ENCODE results near the gene INTS6L.

The INTS6L gene

GRCh38 chrX:135522132-135522530 lies 1.7 kb downstream of the INTS6L start:
- Histone ChIP-seq H3K4me1 (ENCODE audit: control insufficient read depth, insufficient read depth, low read length, poor library complexity, severe bottlenecking) (peaks cover 5% of the 10 kb centered on the region), H3K27me3 (replicated peaks; ENCODE audit: control insufficient read depth, insufficient read depth, low read length, poor library complexity, severe bottlenecking) (no peaks in the 10 kb centered on the region), H3K9me3 (ENCODE audit: control insufficient read depth, low read length) (no peaks in the 10 kb centered on the region), H3K36me3 (ENCODE audit: control insufficient read depth, insufficient read depth, low read length) (no peaks in the 10 kb centered on the region), H3K27ac (ENCODE audit: insufficient read depth, low read length, poor library complexity, severe bottlenecking) (peak overlapping the region; percentile 64), H3K4me3 (ENCODE audit: insufficient read depth, low read depth, low read length, poor library complexity, severe bottlenecking) (peak overlapping the region; percentile 40)
- DNase-seq: no peak

- H3K36me3 ChIP-seq (ENCODE audit: control insufficient read depth, insufficient read depth, low read length): no peaks in the 10 kb centered on the region
- H3K9me3 ChIP-seq (ENCODE audit: control insufficient read depth, low read length): no peaks in the 10 kb centered on the region
- DNase-seq: peak in 1 of 3 donors; percentile 0
- peak overlapping the region; percentile 64 for H3K27ac ChIP-seq (ENCODE audit: insufficient read depth, low read length, poor library complexity, severe bottlenecking)
- peak overlapping the region; percentile 40 for H3K4me3 ChIP-seq (ENCODE audit: insufficient read depth, low read depth, low read length, poor library complexity, severe bottlenecking)
- peaks cover 5% of the 10 kb centered on the region for H3K4me1 ChIP-seq (ENCODE audit: control insufficient read depth, insufficient read depth, low read length, poor library complexity, severe bottlenecking)
- no peaks in the 10 kb centered on the region for H3K27me3 ChIP-seq (replicated peaks; ENCODE audit: control insufficient read depth, insufficient read depth, low read length, poor library complexity, severe bottlenecking)
Observed at GRCh38 chrX:135522878-135523693, 2.6 kb downstream of the INTS6L start.

- no peak overlapping the region for H3K4me3 ChIP-seq (ENCODE audit: insufficient read depth, low read depth, low read length, poor library complexity, severe bottlenecking)
- no peak for DNase-seq
- H3K4me1 ChIP-seq (ENCODE audit: control insufficient read depth, insufficient read depth, low read length, poor library complexity, severe bottlenecking): peaks cover 5% of the 10 kb centered on the region
- H3K36me3 ChIP-seq (ENCODE audit: control insufficient read depth, insufficient read depth, low read length): no peaks in the 10 kb centered on the region
- no peaks in the 10 kb centered on the region for H3K27me3 ChIP-seq (replicated peaks; ENCODE audit: control insufficient read depth, insufficient read depth, low read length, poor library complexity, severe bottlenecking)
- H3K27ac ChIP-seq (ENCODE audit: insufficient read depth, low read length, poor library complexity, severe bottlenecking): no peak overlapping the region
- no peaks in the 10 kb centered on the region for H3K9me3 ChIP-seq (ENCODE audit: control insufficient read depth, low read length)
Observed at GRCh38 chrX:135528254-135528653, 7.8 kb downstream of the INTS6L start.

- no peaks in the 10 kb centered on the region for H3K27me3 ChIP-seq (replicated peaks; ENCODE audit: control insufficient read depth, insufficient read depth, low read length, poor library complexity, severe bottlenecking)
- H3K27ac ChIP-seq (ENCODE audit: insufficient read depth, low read length, poor library complexity, severe bottlenecking): no peak overlapping the region
- H3K36me3 ChIP-seq (ENCODE audit: control insufficient read depth, insufficient read depth, low read length): no peaks in the 10 kb centered on the region
- DNase-seq: no peak
- H3K9me3 ChIP-seq (ENCODE audit: control insufficient read depth, low read length): no peaks in the 10 kb centered on the region
- H3K4me3 ChIP-seq (ENCODE audit: insufficient read depth, low read depth, low read length, poor library complexity, severe bottlenecking): no peak overlapping the region
- no peaks in the 10 kb centered on the region for H3K4me1 ChIP-seq (ENCODE audit: control insufficient read depth, insufficient read depth, low read length, poor library complexity, severe bottlenecking)
Observed at GRCh38 chrX:135528756-135529155, 8.3 kb downstream of the INTS6L start.

GRCh38 chrX:135530097-135530496 lies 9.6 kb downstream of the INTS6L start:
- no peaks in the 10 kb centered on the region for H3K9me3 ChIP-seq (ENCODE audit: control insufficient read depth, low read length)
- DNase-seq: no peak

GRCh38 chrX:135531813-135532212 lies 11.4 kb downstream of the INTS6L start:
- H3K4me1 ChIP-seq (ENCODE audit: control insufficient read depth, insufficient read depth, low read length, poor library complexity, severe bottlenecking): no peaks in the 10 kb centered on the region
- no peak overlapping the region for H3K27ac ChIP-seq (ENCODE audit: insufficient read depth, low read length, poor library complexity, severe bottlenecking)
- no peaks in the 10 kb centered on the region for H3K9me3 ChIP-seq (ENCODE audit: control insufficient read depth, low read length)
- H3K27me3 ChIP-seq (replicated peaks; ENCODE audit: control insufficient read depth, insufficient read depth, low read length, poor library complexity, severe bottlenecking): no peaks in the 10 kb centered on the region
- H3K36me3 ChIP-seq (ENCODE audit: control insufficient read depth, insufficient read depth, low read length): no peaks in the 10 kb centered on the region
- no peak for DNase-seq
- no peak overlapping the region for H3K4me3 ChIP-seq (ENCODE audit: insufficient read depth, low read depth, low read length, poor library complexity, severe bottlenecking)

More at GRCh38 chrX:135530097-135530496, 9.6 kb downstream of the INTS6L start:
- H3K27ac ChIP-seq (ENCODE audit: insufficient read depth, low read length, poor library complexity, severe bottlenecking): no peak overlapping the region
- H3K4me3 ChIP-seq (ENCODE audit: insufficient read depth, low read depth, low read length, poor library complexity, severe bottlenecking): no peak overlapping the region
- H3K36me3 ChIP-seq (ENCODE audit: control insufficient read depth, insufficient read depth, low read length): no peaks in the 10 kb centered on the region
- H3K27me3 ChIP-seq (replicated peaks; ENCODE audit: control insufficient read depth, insufficient read depth, low read length, poor library complexity, severe bottlenecking): no peaks in the 10 kb centered on the region
- H3K4me1 ChIP-seq (ENCODE audit: control insufficient read depth, insufficient read depth, low read length, poor library complexity, severe bottlenecking): no peaks in the 10 kb centered on the region

GRCh38 chrX:135535077-135535940 lies 14.8 kb downstream of the INTS6L start:
- no peak for DNase-seq
- no peaks in the 10 kb centered on the region for H3K9me3 ChIP-seq (ENCODE audit: control insufficient read depth, low read length)
- no peak overlapping the region for H3K4me3 ChIP-seq (ENCODE audit: insufficient read depth, low read depth, low read length, poor library complexity, severe bottlenecking)
- no peaks in the 10 kb centered on the region for H3K27me3 ChIP-seq (replicated peaks; ENCODE audit: control insufficient read depth, insufficient read depth, low read length, poor library complexity, severe bottlenecking)
- peaks cover 3% of the 10 kb centered on the region for H3K4me1 ChIP-seq (ENCODE audit: control insufficient read depth, insufficient read depth, low read length, poor library complexity, severe bottlenecking)
- H3K27ac ChIP-seq (ENCODE audit: insufficient read depth, low read length, poor library complexity, severe bottlenecking): no peak overlapping the region
- no peaks in the 10 kb centered on the region for H3K36me3 ChIP-seq (ENCODE audit: control insufficient read depth, insufficient read depth, low read length)

GRCh38 chrX:135536877-135537276 lies 16.4 kb downstream of the INTS6L start:
- no peak for DNase-seq
- peaks cover 3% of the 10 kb centered on the region for H3K4me1 ChIP-seq (ENCODE audit: control insufficient read depth, insufficient read depth, low read length, poor library complexity, severe bottlenecking)
- H3K9me3 ChIP-seq (ENCODE audit: control insufficient read depth, low read length): no peaks in the 10 kb centered on the region
- H3K4me3 ChIP-seq (ENCODE audit: insufficient read depth, low read depth, low read length, poor library complexity, severe bottlenecking): no peak overlapping the region
- H3K36me3 ChIP-seq (ENCODE audit: control insufficient read depth, insufficient read depth, low read length): no peaks in the 10 kb centered on the region
- H3K27me3 ChIP-seq (replicated peaks; ENCODE audit: control insufficient read depth, insufficient read depth, low read length, poor library complexity, severe bottlenecking): no peaks in the 10 kb centered on the region
- H3K27ac ChIP-seq (ENCODE audit: insufficient read depth, low read length, poor library complexity, severe bottlenecking): no peak overlapping the region

GRCh38 chrX:135541351-135541750 lies 20.9 kb downstream of the INTS6L start:
- Histone ChIP-seq H3K4me3 (ENCODE audit: insufficient read depth, low read depth, low read length, poor library complexity, severe bottlenecking) (no peak overlapping the region), H3K27ac (ENCODE audit: insufficient read depth, low read length, poor library complexity, severe bottlenecking) (no peak overlapping the region), H3K27me3 (replicated peaks; ENCODE audit: control insufficient read depth, insufficient read depth, low read length, poor library complexity, severe bottlenecking) (no peaks in the 10 kb centered on the region), H3K4me1 (ENCODE audit: control insufficient read depth, insufficient read depth, low read length, poor library complexity, severe bottlenecking) (peaks cover 7% of the 10 kb centered on the region), H3K9me3 (ENCODE audit: control insufficient read depth, low read length) (no peaks in the 10 kb centered on the region), H3K36me3 (ENCODE audit: control insufficient read depth, insufficient read depth, low read length) (no peaks in the 10 kb centered on the region)
- DNase-seq: no peak

GRCh38 chrX:135543172-135543571 lies 22.7 kb downstream of the INTS6L start:
- Histone ChIP-seq H3K36me3 (ENCODE audit: control insufficient read depth, insufficient read depth, low read length) (no peaks in the 10 kb centered on the region), H3K27me3 (replicated peaks; ENCODE audit: control insufficient read depth, insufficient read depth, low read length, poor library complexity, severe bottlenecking) (no peaks in the 10 kb centered on the region), H3K4me1 (ENCODE audit: control insufficient read depth, insufficient read depth, low read length, poor library complexity, severe bottlenecking) (peaks cover 4% of the 10 kb centered on the region), H3K9me3 (ENCODE audit: control insufficient read depth, low read length) (no peaks in the 10 kb centered on the region), H3K27ac (ENCODE audit: insufficient read depth, low read length, poor library complexity, severe bottlenecking) (no peak overlapping the region), H3K4me3 (ENCODE audit: insufficient read depth, low read depth, low read length, poor library complexity, severe bottlenecking) (no peak overlapping the region)
- no peak for DNase-seq

Data from effector memory CD4-positive, alpha-beta T cell (primary cell).